K562 (cell line): ENCODE measurements around the gene TSG101. TPM values are rescaled to one million over a fixed set of nuclear protein-coding genes. Genes with fewer than 3 reads are reported as not detected.

Experiments
- ATAC-seq: fragments of 200-7000 bp; cut with Tn5 transposase; 3 replicates; pipeline ENCODE4 v1.9.1; 2020; ENCODE audit warnings: moderate library complexity
- BruUV-seq: library from RNA; stranded (reverse); fragments of 400-500 nt; replicated peaks from 2 replicates; lab custom pipeline; 2021; lab: Mats Ljungman, UMichigan
- CTCF ChIA-PET: fragments of 300-600 bp; formaldehyde crosslinking; extraction: SDS; loops from one replicate; lab custom pipeline; 2021; ENCODE audit warnings: low intra/inter-chr PET ratio; lab: Yijun Ruan, JAX
- POLR2A ChIA-PET: fragments of 300-600, 350-650 bp; sonication (Branson Sonifier 250); formaldehyde crosslinking; extraction: SDS; loops from one replicate; lab custom pipeline; 2021; ENCODE audit warnings: antibody characterized with exemption, inconsistent platforms; lab: Yijun Ruan, JAX
- DNase-seq, 4 experiments: peaks; one replicate each; pipeline versions ENCODE4 v3.0.0 to v3.0.0-alpha.2; 2011 to 2018; ENCODE audit warnings: low spot score in 3 of 4, mixed read lengths in 3 of 4; ENCODE audit errors: extremely low read depth in 1 of 4
- FAIRE-seq: peaks from 2 replicates; lab custom pipeline; 2011; peaks lifted over from hg19 to GRCh38; lab: Jason Lieb, UNC
- H2AFZ ChIP-seq: 2 replicates; pipeline ENCODE4 v1.6.0; 2011; ENCODE audit warnings: low read depth, low read length, control low read depth, inconsistent platforms
- H3K27ac ChIP-seq: fragments of 200-600 bp; 3 replicates; pipeline ENCODE4 v1.8.0; 2011; ENCODE audit warnings: low read depth, mild to moderate bottlenecking, control low read depth, inconsistent platforms, low read length, moderate library complexity, mixed read lengths; ENCODE audit errors: extremely low read depth
- H3K27me3 ChIP-seq, 2 experiments: fragments of 300-600 bp in 1 of 2; 2 replicates in 1 of 2; 3 replicates in 1 of 2; pipeline versions ENCODE4 v1.6.0 to v1.8.0; 2011; ENCODE audit warnings: inconsistent platforms in 2 of 2, low read length in 2 of 2, mild to moderate bottlenecking in 1 of 2, mixed read lengths in 1 of 2, moderate library complexity in 1 of 2; ENCODE audit not compliant: control insufficient read depth in 2 of 2, insufficient read depth in 2 of 2
- H3K36me3 ChIP-seq: fragments of 300-600 bp; 3 replicates; pipeline ENCODE4 v1.8.0; 2011; ENCODE audit warnings: mild to moderate bottlenecking, low read length, inconsistent platforms; ENCODE audit not compliant: control insufficient read depth, insufficient read depth
- H3K4me1 ChIP-seq, 2 experiments: fragments of 200-600 bp in 1 of 2; replicated peaks in 1 of 2; 2 replicates in 1 of 2; 3 replicates in 1 of 2; pipeline versions ENCODE4 v1.5.1 to v1.8.0; 2011; ENCODE audit warnings: inconsistent platforms in 2 of 2, low read length in 2 of 2, mild to moderate bottlenecking in 1 of 2, mixed read lengths in 1 of 2, moderate library complexity in 1 of 2; ENCODE audit not compliant: control insufficient read depth in 2 of 2, insufficient read depth in 2 of 2
- H3K4me2 ChIP-seq: 2 replicates; pipeline ENCODE4 v1.6.1; 2011; ENCODE audit warnings: low read length, control low read depth, inconsistent platforms, mixed read lengths; ENCODE audit not compliant: insufficient read depth
- H3K4me3 ChIP-seq: fragments of 200-600 bp; sonication (generic), shearing (Covaris generic); 2 replicates; pipeline ENCODE4 v1.5.1; 2016; ENCODE audit warnings: control low read depth, inconsistent platforms
- H3K79me2 ChIP-seq: fragments of 200-600 bp; 3 replicates; pipeline ENCODE4 v1.8.0; 2011; ENCODE audit warnings: low read length, inconsistent platforms; ENCODE audit not compliant: control insufficient read depth, insufficient read depth
- H3K9ac ChIP-seq, 2 experiments: 2 replicates each; pipeline versions ENCODE4 v1.6.0 to v1.6.1; 2011; ENCODE audit warnings: low read depth in 2 of 2, low read length in 2 of 2, control low read depth in 1 of 2, inconsistent platforms in 1 of 2, mild to moderate bottlenecking in 1 of 2, mixed read lengths in 1 of 2; ENCODE audit not compliant: insufficient read depth in 1 of 2
- H3K9me1 ChIP-seq: one replicate; pipeline ENCODE4 v1.6.0; 2011; ENCODE audit warnings: inconsistent platforms, mild to moderate bottlenecking, low read length, moderate library complexity; ENCODE audit not compliant: control insufficient read depth, insufficient read depth
- H3K9me3 ChIP-seq: replicated peaks from 2 replicates; pipeline ENCODE4 v1.5.1; 2011; ENCODE audit warnings: low read depth, low read length, inconsistent platforms; ENCODE audit not compliant: control insufficient read depth, insufficient read depth
- H4K20me1 ChIP-seq: replicated peaks from 2 replicates; pipeline ENCODE4 v1.6.1; 2011; ENCODE audit warnings: low read length, inconsistent platforms, mixed read lengths; ENCODE audit not compliant: control insufficient read depth, insufficient read depth
- CTBP1 ChIP-seq: fragments of 450-650 bp; IDR thresholded peaks from 2 replicates; pipeline ENCODE4 v1.6.1; 2016; ENCODE audit warnings: borderline replicate concordance
- ZNF561 ChIP-seq: fragments of 450-650 bp; formaldehyde crosslinking; conservative IDR thresholded peaks from 2 replicates; pipeline ENCODE4 v1.4.0; 2020; ENCODE audit warnings: mild to moderate bottlenecking, moderate library complexity
- WGBS: fragments of 100-300 bp; shearing (Covaris generic); methylation state at CpG from one replicate; pipeline ENCODE4 v1.1.6; 2016; ENCODE audit warnings: low coverage, mixed read lengths; ENCODE audit not compliant: insufficient coverage; ENCODE audit errors: missing lambda C conversion rate; 5-methylcytosine and 5-hydroxymethylcytosine counted together
- in situ Hi-C: fragments of 300-500 bp; cut with MboI; formaldehyde crosslinking; loops from 4 replicates; pipeline ENCODE4 v1.15.0; 2018; ENCODE audit warnings: inconsistent platforms, mixed read lengths
- intact Hi-C: fragments of 100-400 bp; cut with micrococcal nuclease; formaldehyde crosslinking; loops from 2 replicates; pipeline ENCODE4 v1.14.2; 2022
- polyA plus RNA-seq, 8 experiments: library from polyadenylated mRNA; depleted of rRNA in 4 of 8; stranded (reverse) in 5 of 8; unstranded in 3 of 8; fragments of >200 nt; fragmentation: Nextera tagmentation in 2 of 8; fragmentation: Illumina TruSeq in 1 of 8; extraction: Ambion mirVana in 2 of 8; extraction: Trizol in 1 of 8; gene quantifications; 2 replicates each; pipeline versions ENCODE4 v1.2.1 to v1.2.3, GENCODE V29; 2011 to 2014; ENCODE audit warnings: inconsistent platforms in 1 of 8, missing spikeins in 1 of 8
- total RNA-seq, 7 experiments: library from RNA; depleted of rRNA in 6 of 7; stranded (reverse); fragments of >200 nt in 6 of 7; fragmentation: Illumina TruSeq in 2 of 7; extraction: Trizol in 2 of 7; gene quantifications; 2 replicates each; pipeline versions ENCODE4 v1.2.1 to v1.2.3, GENCODE V29; 2011 to 2021; ENCODE audit warnings: low replicate concordance in 1 of 7
- TF ChIP-seq, protein P1 (sequence below): sonication (generic); formaldehyde crosslinking; IDR thresholded peaks from 2 replicates; pipeline ENCODE4 v1.8.0; 2023; ENCODE audit warnings: missing genetic modification reagents, mild to moderate bottlenecking, borderline replicate concordance

TSG101 gene
- total and polyA plus RNA-seq, 9 of the 15 experiments (the other 6 are each of a cell fraction or from before 2014, with no cell fraction given), result 24.6 to 141 (median 60.0) TPM

DNA sequence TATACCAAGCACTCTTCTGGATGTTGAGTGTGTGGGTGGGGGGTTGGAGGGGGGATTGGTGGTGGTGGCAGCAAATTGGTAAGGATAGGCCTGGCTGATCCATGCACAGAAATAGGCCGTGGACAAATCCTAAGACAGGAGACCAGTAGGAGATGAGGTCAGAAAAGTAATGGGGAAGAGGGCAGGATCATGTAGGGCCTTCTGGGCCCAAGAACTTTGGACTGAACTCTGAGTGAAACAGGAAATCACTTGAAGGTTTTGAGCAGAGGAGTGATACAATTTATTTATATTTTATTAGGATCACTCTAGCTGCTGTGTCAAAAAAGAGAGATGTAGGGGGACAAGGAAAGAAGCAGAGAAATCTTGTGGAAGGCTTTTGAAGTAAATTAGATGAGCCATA lies 28.7 kb downstream of the TSG101 start:
- no peaks in the 10 kb centered on the region for H3K79me2 ChIP-seq
- BruUV-seq, result no TSS peak
- no peaks in the 10 kb centered on the region for H3K9me3 ChIP-seq
- 78% methylated on average over 1 of the region's 1 CpG for WGBS
- no peaks in the 10 kb centered on the region for H3K9me1 ChIP-seq
- no peaks in the 10 kb centered on the region for H3K4me1 ChIP-seq
- H3K27me3 ChIP-seq, result no peaks in the 10 kb centered on the region
- TF ChIP-seq, protein P1, sequence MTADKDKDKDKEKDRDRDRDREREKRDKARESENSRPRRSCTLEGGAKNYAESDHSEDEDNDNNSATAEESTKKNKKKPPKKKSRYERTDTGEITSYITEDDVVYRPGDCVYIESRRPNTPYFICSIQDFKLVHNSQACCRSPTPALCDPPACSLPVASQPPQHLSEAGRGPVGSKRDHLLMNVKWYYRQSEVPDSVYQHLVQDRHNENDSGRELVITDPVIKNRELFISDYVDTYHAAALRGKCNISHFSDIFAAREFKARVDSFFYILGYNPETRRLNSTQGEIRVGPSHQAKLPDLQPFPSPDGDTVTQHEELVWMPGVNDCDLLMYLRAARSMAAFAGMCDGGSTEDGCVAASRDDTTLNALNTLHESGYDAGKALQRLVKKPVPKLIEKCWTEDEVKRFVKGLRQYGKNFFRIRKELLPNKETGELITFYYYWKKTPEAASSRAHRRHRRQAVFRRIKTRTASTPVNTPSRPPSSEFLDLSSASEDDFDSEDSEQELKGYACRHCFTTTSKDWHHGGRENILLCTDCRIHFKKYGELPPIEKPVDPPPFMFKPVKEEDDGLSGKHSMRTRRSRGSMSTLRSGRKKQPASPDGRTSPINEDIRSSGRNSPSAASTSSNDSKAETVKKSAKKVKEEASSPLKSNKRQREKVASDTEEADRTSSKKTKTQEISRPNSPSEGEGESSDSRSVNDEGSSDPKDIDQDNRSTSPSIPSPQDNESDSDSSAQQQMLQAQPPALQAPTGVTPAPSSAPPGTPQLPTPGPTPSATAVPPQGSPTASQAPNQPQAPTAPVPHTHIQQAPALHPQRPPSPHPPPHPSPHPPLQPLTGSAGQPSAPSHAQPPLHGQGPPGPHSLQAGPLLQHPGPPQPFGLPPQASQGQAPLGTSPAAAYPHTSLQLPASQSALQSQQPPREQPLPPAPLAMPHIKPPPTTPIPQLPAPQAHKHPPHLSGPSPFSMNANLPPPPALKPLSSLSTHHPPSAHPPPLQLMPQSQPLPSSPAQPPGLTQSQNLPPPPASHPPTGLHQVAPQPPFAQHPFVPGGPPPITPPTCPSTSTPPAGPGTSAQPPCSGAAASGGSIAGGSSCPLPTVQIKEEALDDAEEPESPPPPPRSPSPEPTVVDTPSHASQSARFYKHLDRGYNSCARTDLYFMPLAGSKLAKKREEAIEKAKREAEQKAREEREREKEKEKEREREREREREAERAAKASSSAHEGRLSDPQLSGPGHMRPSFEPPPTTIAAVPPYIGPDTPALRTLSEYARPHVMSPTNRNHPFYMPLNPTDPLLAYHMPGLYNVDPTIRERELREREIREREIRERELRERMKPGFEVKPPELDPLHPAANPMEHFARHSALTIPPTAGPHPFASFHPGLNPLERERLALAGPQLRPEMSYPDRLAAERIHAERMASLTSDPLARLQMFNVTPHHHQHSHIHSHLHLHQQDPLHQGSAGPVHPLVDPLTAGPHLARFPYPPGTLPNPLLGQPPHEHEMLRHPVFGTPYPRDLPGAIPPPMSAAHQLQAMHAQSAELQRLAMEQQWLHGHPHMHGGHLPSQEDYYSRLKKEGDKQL (CRISPR knock-in tag), result no peak
- TF ChIP-seq ZNF561 (no peak), CTBP1 (no peak)
- no peak overlapping the region for H2AFZ ChIP-seq
- H3K4me2 ChIP-seq, result no peak overlapping the region
- in situ Hi-C loops, result no loop called here
- H3K27ac ChIP-seq, result no peak overlapping the region
- no peak for FAIRE-seq
- intact Hi-C loops, result no loop called here
- no peak for DNase-seq
- ChIA-PET CTCF (no interaction called here), POLR2A (interaction anchor here (1.0 kb wide), 1 partner anchor 11 kb away, joined by 4 read pairs; no protein-coding TSS in a partner anchor)
- no peak overlapping the region for H3K4me3 ChIP-seq
- no peak overlapping the region for H3K9ac ChIP-seq
- H4K20me1 ChIP-seq, result no peaks in the 10 kb centered on the region
- peaks cover 57% of the 10 kb centered on the region for H3K36me3 ChIP-seq
- no peak for ATAC-seq
